Thoracic aorta endothelial cell (primary cell): ENCODE measurements around the gene TKFC. TPM values are rescaled to one million over a fixed set of nuclear protein-coding genes. Genes with fewer than 3 reads are reported as not detected.

Experiments
- total RNA-seq: library from RNA; depleted of rRNA; stranded (reverse); fragments of >200 nt; gene quantifications from 2 replicates; pipeline ENCODE4 v1.2.3, GENCODE V29; 2012

Gene TKFC
- total RNA-seq: 14.9 and 23.0 TPM in 2 replicates

GRCh38 chr11:61332797-61333549 is at the start of gene TKFC, which contains the start of gene DDB1:
Gene TKFC (plus strand): TSS chr11:61333228. CDS start chr11:61334729, 1,501 bp downstream.
Gene DDB1 (minus strand): TSS chr11:61333105. CDS start chr11:61332968, 137 bp downstream.

GRCh38 chr11:61294717-61295595 is 38.1 kb upstream of the TKFC start, which contains the start of gene VWCE:
Gene VWCE (minus strand): TSS chr11:61295316. CDS start chr11:61295037, 279 bp downstream.

GRCh38 chr11:61361741-61362541 is 28.9 kb downstream of the TKFC start, which contains the start of the genes CYB561A3 and TMEM138:
Gene CYB561A3 (minus strand): TSS chr11:61361882. CDS start chr11:61356713, 5,169 bp downstream.
Gene TMEM138 (plus strand): TSS chr11:61362374. CDS start chr11:61364391, 2,017 bp downstream.

Other genes with a start within 250 kb of the TKFC start
- not detected in 2 replicates for gene CD5, start 230.7 kb upstream of the TKFC start, total RNA-seq
- 15.3 and 19.2 TPM in 2 replicates for gene VPS37C, start 171.8 kb upstream of the TKFC start, total RNA-seq
- gene PGA3, start 129.7 kb upstream of the TKFC start, total RNA-seq: not detected in 2 replicates
- not detected in 2 replicates for gene PGA4, start 110.9 kb upstream of the TKFC start, total RNA-seq
- not detected in 2 replicates for gene PGA5, start 92.1 kb upstream of the TKFC start, total RNA-seq
- 3.8 and 6.4 TPM in 2 replicates for gene VWCE, start 37.9 kb upstream of the TKFC start, total RNA-seq
- gene DDB1, start 123 bp upstream of the TKFC start, total RNA-seq: 233 and 251 TPM in 2 replicates
- 31.1 and 37.2 TPM in 2 replicates for gene CYB561A3, start 28.7 kb downstream of the TKFC start, total RNA-seq
- gene TMEM138, start 29.1 kb downstream of the TKFC start, total RNA-seq: 21.4 and 22.5 TPM in 2 replicates
- 10.3 and 11.3 TPM in 2 replicates for gene TMEM216, start 59.4 kb downstream of the TKFC start, total RNA-seq
- 33.4 and 39.3 TPM in 2 replicates for gene CPSF7, start 96.7 kb downstream of the TKFC start, total RNA-seq
- gene SDHAF2, start 96.9 kb downstream of the TKFC start, total RNA-seq: 51.5 and 60.1 TPM in 2 replicates
- gene LRRC10B, start 175.5 kb downstream of the TKFC start, total RNA-seq: not detected in 2 replicates
- gene SYT7, start 247.8 kb downstream of the TKFC start, total RNA-seq: 0.13 and 0.36 TPM in 2 replicates